Activated gamma-delta T cell treated with anti-CD3 and anti-CD28 coated beads, Interleukin-2, amount 50 U/mL, for 16 hours (primary cell): ENCODE results near the gene MAGI1.

Experiments
- DNase-seq: peaks from one replicate; pipeline ENCODE4 v3.0.0-alpha.2; 2020; ENCODE audit warnings: low read depth

The MAGI1 gene

DNA sequence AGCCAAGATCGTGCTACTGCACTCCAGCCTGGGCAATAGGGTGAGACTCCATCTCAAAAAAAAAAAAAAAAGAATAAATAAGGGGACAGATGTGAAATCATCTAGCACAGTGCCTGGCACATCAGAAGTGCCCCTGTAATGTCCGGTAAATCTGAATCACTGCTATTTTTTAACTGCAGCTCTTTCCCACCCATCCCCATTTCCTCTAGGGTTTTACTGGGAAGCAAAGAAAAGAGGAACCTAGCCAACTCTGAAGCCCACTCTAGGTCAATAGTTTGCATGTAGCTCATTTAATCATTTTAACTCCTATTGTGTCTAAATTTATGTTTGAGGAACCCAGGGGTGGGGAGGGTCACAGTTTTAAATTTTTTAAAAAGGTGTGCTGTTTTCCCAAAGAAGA is 26.0 kb downstream of the MAGI1 start:
- no peak for DNase-seq

DNA sequence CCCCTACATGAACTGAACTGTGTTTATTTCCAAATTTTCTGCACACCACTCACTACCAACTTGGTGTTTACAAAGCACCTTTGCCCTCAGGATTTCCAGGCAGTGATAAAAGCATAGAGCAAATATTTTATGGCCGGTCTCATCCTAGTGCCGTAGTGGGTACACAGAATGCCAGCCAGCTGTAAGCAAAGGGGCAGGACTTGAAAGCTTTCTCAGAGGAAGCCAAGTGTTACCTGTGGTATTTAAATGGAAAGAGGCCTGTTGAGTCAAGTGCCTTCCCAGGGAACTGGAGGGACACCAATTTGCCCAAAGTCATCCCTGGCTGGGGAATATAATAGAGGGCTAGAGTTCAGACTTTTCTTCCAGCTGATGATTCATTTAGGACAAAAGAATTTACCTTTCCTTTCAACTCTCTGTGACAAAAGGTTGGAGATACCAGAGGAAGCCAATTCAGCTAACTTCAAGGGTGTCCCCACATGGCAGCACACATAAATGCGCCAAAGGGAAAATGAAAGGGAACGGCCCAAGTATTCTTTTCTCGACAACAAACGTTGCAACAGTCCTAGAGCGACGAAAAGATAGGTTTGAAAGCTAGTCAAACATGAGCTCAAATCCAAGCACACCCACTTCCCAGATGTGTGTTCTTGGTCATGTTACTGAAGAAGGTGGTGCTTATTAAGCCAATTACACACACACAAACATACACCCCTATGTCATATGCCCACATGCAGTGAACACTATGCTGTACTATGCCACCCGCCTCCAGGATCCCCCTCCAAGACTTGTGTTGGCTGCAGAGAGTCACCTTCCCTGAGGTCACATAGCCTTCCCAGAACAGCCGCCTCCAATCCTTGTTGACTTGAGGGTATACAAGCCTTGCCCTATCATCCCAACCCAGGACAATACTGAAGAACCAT is 27.7 kb downstream of the MAGI1 start:
- DNase-seq = no peak

DNA sequence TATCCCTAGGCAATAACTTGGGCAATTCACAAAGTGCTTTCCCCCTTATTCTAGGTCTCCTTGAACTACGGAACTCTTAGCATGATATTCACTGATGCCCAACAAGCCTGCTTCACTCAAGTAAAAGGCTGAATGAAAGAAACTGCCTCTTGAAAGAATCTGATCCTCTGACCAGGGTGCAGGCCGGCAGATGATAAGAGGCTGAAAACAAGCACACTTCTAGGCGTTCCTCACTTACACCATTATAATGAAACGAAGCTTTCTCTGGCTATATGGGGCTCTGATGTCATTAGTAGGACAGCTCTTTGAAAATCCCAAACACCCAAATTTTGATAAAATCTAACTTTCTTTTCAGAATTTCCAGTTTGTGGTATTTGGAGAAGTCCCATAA is 28.4 kb downstream of the MAGI1 start:
- no peak for DNase-seq

DNA sequence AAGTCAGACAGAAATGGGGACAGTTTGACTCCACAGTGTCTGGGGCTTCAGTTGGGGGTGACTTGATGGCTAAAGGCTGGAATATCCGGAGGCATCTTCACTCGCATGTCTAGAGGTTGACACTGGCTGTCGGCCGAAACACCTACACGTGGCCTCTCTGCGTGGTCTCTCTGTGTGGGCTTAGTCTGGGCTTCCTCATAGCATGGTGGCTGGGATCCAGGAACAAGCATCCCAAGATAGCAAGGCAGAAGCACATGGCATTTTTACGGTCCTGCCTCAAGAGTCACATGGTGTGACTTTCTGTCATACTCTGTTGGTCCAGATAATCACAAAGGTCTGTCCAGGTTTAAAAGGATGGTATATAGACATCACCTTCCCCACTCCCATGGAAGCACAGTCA is 34.5 kb downstream of the MAGI1 start:
- DNase-seq = no peak

DNA sequence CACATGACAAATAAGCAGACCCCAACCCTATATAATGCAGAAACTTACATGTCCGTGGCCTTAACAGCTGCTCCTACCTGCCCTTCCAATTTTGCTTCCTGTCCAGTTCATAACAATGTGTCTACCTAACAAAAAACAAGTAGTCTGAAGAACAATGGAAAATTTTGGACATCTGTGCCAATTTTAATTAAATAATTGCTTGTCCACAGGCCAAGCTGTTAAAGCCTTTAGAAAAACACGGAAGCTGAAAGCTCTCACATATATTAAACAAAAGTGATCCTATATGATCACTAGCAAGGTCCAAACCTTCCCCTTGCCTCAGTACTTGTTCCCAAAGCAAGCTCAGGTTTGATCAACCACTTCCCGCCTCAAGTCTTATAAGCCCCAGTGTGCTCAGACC is 37.1 kb downstream of the MAGI1 start:
- no peak for DNase-seq

DNA sequence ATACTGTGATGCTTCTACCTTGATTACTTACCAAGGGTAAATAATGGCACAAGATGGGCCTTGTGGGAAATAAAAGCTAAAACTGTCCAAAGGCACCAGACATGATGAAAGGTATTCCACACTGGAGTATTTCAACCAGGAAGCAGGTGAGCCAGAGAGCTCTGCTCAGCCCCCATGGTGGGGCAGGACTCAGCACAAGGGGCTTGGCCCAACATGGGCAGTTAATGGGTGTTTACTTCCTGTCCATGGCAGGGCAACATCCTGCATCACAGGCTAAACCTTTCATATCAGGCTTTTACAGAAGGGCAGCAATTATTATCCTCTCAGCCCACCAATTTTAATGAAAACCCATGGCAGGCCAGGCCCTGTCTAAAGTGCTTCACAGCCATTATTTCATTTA is 38.2 kb downstream of the MAGI1 start:
- no peak for DNase-seq

DNA sequence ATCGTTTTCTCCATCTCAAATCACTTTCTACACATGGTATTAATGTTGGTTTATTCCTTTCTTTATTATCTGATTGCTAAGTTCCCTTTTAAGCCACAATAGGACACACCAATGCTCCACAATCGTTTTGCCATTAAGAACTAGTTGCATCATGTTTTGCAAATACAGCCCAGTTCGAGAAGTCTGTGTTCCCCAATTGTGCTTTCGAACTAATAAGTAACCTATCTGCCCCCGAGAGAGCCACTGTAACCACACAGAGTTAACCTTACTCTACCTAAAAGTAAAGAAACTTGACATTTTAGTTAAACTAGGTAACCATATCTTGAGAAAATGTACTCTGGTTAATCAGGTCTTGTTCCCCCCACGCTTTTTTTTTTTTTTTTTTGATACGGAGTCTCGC is 39.1 kb downstream of the MAGI1 start:
- DNase-seq = no peak

DNA sequence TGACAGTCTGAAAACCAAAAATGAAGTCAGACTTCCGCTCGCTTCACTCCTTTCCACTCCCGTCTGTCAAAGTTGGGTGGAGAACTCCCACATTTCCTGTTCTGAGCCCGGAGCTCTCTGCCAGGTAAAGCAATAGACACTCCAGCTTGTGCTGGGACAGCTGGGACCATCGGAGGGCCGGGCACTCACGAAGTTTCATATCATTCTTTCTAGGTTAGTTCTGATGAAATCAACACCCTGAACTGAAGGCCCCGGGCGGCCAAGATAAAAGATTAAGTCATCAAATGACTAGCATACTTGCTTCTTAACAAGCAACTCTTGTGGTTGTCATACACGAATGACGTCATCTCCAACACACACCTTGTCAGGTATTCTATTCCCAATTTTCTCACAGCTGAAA is 42.1 kb downstream of the MAGI1 start:
- DNase-seq = no peak

DNA sequence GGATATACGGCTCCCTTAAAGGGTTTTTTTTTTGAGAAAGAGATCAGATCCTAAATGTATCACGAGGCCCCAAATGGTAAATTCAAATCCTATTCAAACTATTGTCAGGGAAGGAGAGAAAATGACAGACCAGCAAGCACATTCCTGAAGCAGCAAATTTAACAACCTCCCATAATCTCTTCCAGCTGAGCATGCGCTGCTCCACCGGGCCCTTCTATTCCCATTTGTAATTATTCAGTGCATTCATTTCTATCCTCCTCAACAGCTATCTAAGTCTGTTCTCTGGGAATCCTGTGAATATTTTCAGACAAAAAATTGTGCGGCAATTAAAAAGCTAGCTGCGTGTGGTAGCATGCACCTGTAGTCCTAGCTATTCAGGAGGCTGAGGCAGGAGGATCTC is 43.2 kb downstream of the MAGI1 start:
- no peak for DNase-seq

DNA sequence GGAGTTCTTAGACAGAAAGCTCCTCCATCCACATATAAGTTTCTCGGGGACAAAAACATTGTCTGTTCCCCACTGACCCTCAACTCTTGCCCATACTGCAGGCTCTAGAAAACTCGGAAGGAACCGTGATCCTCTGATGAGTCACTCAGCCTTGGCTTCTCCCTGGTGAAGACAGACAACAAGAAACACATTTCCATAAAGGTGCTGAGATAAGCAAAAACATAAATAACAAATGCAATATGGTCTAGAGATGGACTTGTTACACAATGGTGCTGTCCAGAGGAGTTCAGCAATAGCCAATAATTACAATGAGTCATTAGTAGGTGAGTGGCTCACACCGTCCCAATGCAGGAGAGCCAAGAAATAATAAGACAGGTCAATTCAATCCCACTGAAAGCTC is 43.7 kb downstream of the MAGI1 start:
- no peak for DNase-seq

DNA sequence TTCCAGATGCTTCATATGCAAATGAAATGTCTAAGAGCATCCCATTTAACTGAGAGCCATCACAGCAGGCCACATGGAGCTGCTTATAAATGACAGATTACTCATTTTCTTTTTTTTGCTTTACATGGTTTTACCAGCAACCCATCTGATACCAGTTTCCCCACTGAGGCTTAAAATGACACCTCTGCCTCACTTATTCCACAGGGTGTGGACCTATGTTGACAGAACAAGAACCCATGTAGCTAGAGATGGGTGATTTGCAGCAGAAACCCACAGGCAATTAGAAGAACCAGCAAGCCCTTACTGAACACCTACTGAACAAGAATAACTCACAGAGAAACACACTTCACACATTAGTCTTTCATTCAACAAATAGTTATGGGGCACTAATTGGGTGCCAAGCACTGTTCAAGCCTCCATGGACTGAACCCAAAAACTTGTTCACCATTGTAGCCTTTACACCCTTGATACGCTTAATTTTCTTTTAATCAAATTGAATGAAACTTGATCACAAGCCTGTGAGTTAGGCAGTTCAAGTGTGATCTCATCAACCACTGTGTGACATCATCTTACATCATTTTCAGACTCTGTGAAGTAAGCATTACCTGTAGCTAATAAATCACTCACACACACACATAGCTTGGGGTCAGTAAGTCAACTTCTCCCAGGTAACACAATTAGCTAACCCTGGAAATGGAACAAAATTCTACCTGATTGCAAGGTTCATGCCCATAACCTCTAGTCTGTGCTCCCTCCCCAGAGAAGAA is 45.4 kb downstream of the MAGI1 start:
- DNase-seq = no peak

DNA sequence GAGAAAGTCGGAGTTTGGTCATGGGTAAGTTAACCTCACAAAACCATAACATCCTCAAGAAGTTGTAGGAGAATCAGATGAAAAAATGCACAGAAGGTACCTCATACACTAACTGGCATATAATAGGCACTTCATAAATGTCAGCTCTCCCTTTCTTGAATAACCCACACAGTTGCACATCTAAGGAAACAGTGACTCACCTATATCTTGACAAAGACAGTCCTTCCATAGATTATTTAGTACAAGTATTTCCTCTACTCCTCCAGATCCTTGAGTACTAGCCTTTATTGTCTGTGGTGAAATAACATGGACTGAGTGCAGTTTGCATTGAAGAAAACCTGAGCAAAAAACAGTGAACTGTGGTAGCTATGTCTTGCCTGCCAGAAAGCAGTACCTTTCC is 46.6 kb downstream of the MAGI1 start:
- no peak for DNase-seq

DNA sequence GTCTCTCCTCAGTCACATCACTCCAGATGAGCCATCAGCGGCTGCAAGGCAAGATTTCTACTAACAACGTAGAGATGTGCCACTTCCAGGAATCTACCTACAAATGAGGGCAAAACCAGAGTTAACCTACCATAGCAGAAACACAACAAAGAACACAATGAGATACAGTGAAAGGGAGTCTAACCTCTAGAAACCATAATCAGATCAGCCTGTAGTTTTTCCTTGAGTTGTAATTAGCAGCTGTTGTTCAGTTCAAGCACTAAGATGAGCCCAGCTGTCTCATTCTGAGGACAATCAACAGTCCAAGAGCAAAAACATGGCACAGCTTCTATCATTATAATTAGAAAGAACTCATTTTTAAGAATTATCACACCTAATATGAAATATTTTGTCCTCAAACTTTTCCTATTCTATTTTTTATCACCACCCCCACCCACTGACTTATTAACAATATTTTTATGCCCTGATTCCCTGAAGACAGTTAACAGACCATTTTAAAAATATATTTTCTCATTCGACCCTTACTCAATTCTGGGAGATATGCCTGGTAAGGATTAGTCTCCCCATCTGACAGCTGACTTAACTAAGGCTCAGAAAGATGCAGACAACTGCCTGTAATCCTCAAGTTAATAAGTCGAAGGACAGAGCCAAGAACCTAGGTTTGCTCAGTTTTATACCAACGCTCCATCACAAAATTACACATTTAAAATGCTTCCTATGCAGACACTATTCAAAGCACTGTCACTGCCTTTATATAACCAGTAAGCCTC is 50.1 kb downstream of the MAGI1 start:
- no peak for DNase-seq

DNA sequence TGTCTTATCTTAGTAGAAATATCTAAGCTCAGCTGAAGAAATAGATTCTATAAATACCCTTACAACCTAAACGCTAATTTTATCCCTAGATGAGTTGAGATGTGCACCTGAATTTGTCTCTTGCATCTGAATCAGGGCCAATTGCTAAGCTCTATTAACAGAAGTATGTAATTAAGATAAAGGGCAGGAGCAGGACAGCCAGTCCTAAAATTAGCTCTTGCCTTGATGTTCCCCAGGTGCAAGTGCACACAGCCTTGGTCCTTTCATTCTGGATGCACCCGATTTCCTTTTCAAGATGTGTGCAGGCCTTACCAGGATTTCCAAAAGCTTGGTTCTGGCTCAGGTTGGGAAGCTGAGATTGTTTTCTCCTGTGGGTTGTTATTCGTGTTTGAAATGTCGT is 52.4 kb downstream of the MAGI1 start:
- no peak for DNase-seq

DNA sequence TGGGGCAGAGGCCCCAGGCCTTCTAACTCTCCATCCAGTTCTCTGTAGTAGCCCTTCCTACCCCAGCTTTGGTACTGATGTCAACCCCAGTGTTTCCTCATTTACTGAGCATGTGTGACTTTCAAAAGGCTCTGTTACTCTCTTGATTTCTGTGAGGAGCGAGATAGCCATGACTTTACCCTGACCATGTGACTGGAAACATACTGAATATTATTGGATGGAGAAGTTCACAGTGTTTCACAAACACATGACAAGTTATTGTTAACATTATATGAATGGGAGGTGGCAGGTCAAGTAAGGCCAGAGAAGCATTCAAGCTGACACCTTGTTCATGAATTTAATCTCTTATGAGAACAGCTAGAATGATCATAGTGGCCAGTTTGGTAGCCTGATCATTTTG is 53.7 kb downstream of the MAGI1 start:
- no peak for DNase-seq

DNA sequence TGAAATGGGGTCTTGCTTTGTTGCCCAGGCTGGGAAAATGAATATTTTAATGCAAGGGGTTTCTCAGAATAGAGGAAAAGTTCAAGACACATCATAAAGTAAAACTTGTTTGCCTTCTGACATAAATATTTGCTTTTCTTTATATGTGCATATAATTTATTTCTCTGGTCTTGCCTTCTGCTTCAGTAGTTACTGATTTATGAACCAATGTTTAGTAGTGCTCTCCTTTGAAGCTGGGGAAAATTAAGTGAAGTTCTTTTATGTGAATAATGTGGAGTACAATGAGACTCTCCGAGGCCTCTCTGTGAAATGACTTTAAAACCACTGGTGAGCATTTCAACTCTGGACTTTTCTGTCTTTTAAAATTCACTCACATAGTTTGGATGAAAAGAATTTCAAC is 55.6 kb downstream of the MAGI1 start:
- no peak for DNase-seq

DNA sequence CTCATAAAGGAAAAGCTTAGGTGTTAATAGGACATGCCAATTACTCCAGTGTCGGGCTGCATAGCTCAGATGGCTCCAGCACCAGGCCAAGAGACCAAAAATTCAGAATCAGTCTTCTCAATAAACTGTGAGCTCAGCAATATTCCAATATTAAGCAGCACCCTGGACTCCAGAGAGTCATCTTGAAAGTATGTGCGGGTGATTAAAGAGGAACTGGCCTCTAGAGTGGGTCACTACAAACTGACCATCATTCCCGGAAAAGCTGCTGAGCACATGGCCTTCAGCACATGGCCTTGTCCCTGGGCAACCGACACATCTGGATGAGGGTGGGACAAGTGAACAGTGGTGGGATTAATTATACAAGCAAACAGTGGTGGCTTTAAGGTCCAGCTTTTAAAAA is 59.0 kb downstream of the MAGI1 start:
- DNase-seq = no peak

DNA sequence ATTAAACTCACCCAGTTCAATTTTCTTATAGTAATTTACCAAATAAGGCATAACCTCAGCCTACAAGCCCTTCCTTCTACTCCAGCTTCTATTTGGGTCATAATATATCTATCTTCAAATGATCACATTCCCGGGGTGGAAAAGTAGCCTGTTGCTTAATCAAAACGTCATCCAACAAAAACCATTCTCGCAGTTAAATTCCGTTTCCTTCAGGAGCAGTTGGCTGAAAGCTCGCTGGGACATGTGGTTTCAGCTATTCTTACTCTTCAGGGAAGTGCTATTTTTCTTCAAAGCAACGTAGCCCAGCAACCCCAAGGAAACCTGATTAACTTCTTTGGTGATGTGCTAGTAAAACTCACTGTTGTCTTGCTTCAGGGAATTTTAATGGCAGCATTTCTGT is 59.6 kb downstream of the MAGI1 start:
- DNase-seq = no peak

DNA sequence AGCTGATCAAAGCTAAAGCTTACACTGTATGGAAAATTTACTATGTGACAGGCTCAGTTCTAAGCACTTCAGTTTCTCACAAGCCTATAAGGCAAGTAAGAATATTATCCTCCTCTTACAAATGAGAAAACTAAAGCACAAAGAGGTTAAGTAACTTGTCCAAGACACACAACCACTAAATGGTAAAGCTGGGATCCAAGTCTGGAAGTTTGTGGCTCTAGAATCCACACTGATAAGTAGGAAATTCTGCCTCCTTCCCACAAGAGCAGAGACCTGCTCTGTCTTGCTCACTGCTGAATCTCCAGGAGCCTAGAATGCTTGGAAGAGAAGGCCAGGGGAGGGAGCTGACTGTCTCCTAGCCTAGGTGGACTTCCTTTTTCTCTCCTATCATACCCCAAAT is 60.6 kb downstream of the MAGI1 start:
- DNase-seq = no peak

DNA sequence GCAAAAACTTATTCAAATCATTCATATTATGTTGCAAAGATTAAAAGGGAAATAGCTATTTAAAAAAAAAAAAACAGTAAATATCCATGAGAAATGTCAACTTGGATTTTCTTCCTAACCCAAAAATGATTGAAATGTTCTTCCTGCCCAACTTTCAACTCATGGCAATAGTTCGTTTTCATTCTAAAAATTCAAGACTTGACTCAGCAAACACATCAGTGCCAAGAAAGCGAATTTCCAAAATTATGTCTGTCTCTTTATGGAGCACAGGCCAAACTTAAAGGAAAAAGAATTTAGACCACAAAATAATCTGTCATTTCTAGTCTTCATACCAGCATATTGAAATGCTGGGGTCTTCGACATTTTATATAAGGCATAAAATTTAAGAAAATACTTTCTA is 63.7 kb downstream of the MAGI1 start:
- no peak for DNase-seq

DNA sequence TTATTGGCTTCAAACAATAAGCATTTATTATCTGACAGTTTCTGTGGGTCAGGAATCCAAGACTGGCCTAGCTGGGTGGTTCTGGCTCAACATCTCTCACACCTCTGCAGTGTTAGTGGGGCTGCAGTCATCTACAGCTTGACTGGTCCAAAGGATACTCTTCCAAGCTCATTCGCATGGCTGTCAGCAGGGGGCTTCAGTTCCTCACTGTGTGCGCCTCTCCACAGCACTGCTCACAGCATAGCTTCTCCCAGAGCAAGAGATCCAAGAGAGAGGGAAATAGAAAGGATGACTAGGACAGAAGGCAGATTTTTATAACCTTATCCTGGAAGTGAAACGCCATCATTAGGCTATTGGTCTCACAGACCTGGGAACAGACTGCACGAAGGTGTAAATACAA is 64.2 kb downstream of the MAGI1 start:
- no peak for DNase-seq

DNA sequence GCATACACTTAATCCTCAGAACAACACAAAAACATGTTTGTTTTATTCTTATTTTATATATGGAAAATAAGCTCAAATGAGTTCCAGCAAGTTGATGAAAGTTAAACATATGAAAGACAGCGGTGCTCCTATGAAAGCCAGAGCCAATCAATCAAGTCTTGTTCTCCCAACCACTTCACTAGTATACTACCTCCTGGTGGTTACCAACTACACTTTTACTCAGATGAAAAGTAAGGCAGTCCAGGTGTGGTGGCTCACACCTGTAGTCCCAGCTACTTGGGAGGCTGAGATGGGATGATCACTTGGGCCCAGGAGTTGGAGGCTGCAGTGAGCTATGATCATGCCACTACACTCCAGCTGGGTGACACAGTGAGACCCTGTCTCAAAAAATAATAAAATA is 66.0 kb downstream of the MAGI1 start:
- no peak for DNase-seq
